ENCODE data around the gene HOXA3.

The HOXA3 gene

DNA sequence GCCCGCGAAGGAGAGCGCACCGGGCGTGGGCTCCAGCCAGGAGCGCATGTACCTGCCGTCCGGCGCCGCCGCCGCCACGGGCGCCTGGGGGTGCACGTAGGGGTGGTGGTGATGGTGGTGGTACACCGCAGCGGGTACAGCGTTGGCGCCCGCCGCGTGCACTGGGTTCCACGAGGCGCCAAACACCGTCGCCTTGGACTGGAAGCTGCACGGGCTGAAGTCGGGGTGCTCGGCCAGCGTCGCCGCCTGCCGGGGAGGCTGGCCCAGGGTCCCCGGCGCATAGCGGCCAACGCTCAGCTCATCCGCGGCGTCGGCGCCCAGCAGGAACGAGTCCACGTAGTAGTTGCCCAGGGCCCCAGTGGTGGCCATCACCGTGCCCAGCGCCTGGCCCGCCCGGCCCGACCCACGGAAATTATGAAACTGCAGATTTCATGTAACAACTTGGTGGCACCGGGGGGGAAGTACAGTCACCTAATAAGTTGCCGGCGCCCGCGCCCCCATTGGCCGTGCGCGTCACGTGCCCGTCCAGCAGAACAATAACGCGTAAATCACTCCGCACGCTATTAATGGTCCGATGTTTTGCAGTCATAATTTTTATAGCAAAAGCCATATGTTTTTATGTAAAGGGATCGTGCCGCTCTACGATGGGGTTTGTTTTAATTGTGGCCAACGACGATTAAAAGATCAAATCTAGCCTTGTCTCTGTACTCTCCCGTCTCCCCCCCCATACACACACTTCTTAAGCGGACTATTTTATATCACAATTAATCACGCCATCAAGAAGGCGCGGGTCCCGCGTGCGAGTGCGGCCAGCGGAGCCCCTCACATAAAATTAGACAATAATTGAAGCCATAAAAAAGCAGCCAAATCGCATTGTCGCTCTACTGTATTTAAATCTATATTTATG lies 13.0 kb upstream of the HOXA3 start, which contains the start of gene HOXA9:
TSS of gene HOXA9 (minus strand) at position 449 of the 907 bp plus-strand sequence. CDS start at position 369, 80 bp downstream.
- DNase-seq = no peak

DNA sequence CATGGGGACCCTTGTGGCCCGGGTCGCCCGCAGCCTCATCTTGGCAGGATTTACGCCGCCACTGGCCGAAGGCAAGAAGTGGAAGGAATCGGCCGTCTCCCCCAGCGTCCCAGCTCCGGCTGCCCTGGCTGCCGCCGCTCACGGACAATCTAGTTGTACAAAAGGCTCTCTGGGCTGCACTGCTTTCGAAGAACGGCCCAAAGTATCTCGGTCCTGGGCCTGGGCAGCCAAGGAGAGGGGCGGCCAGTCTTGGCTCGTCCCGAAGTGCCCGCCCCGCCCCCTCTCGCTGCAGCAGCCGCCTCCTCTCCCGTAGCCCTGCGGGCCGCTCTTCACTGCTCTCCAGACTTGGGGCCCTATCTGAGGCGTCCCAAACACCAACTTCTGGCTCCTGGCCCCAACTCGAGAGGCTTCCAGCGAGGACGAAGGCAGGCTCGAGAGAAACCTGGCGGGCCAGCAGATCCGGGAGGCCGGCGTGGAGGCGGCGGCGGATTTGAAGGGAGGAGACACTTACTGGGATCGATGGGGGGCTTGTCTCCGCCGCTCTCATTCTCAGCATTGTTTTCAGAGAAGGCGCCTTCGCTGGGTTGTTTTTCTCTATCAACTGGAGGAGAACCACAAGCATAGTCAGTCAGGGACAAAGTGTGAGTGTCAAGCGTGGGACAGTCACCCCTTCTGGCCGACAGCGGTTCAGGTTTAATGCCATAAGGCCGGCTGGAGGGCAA lies 12.1 kb upstream of the HOXA3 start:
- no peak for DNase-seq

DNA sequence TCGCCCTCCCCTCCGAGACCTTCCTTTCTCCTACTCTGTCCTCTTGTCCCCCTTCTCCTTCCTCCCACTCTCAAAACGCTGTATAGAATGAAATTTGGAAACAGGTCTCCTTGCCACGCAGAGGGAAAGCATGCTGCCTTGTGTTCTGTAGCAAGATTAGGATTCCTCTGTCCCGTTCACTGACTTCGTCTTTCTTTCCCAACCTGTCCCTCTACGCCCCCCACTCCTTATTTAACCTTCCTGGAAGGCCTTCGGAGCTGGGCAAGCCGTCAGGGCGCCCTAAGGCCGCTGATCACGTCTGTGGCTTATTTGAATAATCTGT lies 11.6 kb upstream of the HOXA3 start:
- no peak for DNase-seq

DNA sequence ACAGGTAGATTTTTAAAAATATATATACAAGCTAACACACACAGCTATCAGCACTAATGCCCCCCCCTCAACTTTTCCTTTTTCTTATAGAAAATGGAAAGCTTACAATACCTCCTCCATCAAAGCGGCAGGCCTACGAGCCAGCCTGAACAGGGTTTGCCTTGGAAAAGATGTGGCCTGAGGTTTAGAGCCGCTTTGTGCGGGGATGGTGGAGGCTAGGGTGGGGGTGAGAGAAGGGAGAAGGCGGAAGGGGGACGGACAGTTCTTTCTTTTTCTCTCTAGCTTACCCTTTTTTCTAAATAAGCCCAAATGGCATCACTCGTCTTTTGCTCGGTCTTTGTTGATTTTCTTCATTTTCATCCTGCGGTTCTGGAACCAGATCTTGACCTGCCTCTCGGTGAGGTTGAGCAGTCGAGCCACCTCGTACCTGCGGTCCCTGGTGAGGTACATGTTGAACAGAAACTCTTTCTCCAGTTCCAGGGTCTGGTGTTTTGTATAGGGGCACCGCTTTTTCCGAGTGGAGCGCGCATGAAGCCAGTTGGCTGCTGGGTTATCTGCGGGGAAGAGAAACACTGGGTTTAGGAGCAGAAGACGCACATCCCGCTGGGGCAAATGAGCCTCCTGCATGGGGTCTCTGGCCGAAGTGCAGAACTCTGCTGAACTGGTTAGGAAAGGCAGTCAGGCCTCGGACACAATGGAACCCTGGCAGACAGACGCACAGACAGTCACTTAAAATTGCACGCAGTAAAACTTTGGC lies 11.1 kb upstream of the HOXA3 start:
- no peak for DNase-seq

DNA sequence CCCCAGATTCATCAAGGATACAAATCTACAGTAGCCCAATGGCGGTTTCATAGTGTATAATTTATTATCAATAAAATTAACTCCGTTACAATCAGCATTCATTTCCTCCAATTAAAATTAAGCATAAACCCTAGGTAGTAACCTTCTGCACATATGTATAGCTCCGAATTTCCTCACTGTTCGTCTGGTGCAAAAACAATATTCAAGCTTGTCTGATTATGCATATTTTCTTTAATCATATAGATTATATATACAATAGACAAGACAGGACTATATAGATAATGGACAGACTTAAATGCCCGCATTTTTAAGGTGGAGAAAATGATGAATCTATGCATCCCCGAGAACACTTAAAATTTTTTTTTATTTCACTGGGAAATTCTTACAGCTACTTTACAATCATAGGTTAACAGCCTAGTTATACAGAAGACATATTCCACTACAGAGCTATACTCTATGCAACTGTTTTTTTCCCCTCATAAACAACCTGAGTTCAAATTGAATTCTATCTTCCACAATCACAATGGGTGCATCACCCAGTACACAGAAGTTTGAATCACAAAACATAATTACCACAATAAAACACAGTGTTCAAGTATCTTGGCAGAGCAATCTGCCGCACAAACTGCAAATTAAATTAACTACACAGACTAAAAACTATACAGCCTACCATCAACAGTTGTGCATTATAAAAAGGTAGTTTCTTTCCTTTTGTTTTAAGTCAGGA lies 10.3 kb upstream of the HOXA3 start:
- DNase-seq = no peak

DNA sequence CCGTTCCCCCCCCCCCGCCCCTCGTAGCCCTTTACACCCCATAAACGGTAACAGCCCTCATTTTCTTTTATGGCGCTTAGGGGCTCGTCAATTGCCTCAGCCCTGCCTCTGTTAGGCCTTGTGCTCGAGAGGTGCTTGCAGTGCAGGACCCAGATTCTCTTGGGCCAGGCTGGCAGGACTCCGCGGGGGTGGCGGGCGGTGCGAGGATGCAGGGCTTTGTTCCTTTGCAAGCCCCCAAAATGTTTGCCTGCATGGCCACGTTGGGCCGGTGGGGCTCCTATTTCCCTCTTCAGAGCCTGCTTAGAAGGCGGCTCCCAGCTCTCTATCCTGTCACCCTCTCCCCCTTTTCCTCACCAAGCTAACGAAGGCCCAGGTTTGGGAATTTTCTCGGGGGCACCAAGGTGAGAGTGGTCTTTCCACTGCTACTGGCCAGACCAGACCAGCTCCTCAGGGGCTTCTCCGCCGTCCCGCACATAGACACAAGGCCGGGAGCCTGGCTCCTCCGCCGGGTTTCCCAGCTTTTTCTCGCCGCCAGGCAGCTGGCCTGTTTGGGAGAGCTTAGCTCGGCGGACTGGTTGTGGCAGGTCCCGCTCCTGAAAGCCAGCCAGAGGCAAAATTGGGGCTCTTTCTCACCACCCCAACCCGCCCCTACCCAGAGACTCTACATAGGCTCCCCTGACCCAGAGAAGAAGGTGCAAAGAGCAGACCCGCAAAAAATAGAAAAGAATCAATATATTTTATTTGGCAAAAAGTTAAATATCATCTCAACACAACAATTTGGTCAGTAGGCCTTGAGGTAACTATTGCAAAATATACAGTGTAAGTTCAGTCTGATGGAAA lies 9.6 kb upstream of the HOXA3 start:
- DNase-seq = no peak

DNA sequence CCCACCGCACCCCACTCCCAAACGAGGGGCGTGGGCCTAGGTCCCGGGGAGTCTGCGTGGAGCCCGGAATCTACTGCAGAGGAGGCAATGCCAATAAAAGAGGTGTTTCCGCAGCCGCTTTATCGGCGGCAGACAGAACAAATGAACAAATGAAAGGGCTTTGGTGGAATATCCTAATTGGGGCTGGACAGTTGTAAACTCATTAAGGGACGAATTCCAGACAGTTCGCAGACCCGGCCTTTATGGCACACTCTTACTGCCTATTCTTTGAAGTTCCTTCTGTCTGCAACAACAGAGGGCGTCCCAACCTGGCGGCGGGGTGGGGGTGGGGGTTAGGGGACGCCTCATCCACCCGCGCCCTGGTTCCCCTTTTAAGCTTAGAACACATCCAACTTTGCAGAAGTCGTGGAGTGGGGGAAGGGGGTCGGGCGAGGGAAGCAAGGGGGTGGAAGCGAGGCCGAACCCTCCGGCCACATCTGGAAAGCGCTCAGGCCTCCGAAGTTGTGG lies 8.9 kb upstream of the HOXA3 start:
- DNase-seq = no peak

DNA sequence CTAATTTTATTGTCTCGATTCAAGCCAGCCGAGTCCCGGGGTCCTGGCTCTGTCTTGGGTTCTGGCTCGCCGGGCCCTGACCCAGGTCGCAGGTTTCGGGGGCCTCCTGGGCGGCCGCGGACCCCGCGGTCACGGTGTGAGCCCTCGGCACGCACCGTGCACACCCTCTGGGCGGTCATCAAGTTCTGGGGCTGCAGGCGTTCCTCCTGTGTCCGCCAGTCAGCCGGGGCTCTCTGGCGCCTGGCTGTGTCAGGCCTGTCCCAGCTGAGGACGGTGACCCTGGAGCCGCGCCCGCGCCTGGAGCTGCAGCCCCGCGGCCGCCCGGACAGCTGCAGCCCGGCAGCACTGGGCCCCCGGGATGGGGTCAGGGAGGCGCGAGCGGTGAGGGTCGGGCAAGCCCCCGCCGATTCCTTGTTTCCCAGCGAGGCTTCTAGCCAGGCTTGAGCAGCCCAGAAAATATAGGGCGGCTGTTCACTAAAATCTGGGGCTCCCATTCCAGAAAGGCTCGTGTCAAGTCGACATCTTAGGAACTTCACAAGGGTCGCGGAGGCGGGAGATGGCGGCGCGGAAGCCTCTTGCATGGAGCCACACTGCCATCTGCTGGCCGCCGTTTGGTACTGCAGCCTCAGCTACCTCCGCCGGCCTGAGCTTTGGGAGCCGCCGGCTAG lies 8.3 kb upstream of the HOXA3 start:
- DNase-seq = peak; percentile 85 to 88

DNA sequence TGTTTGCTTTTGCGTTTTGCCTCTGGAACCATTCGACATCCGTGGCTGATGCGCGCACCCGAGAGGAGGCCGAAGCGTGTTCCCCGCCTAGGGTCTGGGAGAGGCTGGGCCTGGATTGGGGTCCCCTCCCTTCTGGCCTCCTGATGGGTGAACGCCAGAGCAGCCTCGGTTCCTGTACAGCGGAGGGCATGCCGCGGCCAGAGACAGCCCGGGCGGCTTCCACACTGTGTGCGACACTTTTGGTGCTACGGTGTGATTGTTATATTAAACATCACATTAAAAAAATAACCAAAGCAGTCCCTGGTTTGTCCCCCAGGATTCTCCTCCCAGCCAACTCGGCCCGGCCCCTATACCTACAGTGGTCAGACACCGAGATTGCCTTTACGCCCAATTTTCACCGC lies 7.8 kb upstream of the HOXA3 start:
- DNase-seq = no peak

DNA sequence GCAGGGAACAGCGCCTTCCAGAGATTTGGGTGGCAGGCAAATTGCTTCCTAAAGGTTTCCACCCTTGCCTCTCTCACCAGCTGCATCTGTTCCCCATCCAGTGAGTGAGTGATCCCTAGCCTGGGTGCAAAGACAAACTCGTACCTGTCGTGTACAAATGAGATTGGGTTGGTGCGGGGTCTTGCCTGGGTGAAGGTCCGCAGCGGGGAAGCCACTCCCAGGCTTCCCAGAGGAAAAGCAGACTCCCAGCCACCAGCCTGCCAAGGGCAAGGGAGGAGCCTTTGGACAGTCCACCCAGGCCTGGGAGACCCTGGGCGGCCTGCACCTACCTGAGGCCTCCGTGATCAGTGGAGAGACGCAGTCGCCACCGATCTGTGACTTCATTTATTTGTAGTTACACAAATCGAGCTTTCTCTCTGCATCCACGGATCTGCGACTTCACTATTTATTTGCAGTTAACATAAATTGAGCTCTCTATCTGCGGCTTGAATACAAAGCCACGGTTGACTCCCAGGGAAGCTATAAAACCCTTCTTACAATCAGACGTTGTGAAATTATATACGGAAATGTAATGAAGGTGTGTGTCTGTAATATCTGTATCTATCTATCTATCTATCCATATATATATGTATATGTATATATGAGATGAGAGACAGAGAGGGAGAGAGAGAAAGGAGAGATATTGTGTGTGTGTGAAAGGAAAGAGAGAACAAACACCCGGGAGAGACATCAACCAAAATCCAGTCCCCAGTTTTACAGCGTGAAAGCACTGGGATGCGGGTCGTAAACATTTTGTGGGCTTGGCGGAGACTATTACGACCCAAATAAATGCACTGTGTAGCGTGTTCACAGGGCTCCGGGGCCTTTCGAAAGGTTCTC lies 7.1 kb upstream of the HOXA3 start:
- DNase-seq = no peak

DNA sequence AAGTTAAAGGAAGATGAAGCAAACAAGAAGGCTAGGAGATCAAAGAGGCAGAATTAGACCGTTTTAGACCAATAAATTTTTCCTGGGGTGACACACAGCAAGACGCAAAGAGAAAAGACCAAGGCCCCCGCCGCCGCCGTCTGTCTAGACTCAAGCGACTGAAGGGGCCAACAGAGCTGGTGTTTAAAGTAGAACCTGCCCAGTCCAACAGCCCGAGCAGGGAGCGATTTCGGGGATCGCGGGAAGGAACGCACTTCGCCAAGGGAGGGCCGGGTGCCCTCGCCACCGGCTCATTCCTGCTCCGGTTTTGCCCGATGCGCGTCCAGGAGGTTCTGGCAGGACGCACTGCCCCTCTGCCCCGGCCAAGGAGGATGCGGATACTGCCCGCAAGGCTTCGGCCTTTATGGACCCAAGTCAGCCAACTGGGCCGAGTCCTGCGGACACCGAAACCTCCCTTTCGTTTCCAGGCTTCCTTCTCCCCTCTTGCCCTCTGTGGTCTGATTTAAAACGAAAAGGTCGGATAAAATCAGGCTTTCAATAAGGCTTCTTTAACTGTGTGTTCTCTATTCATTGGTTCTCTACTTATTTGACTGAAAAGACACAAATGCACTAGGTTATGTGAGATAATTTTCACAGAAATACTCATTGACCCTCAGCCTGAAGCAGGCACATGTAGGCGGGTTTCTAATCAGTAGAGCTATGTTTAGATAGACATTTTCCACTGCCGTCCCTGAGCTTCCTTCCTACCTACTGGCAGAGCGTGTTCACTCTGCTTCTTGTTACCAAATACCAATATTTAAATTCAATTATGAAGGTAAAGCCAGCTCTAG lies 6.3 kb upstream of the HOXA3 start:
- DNase-seq = no peak

DNA sequence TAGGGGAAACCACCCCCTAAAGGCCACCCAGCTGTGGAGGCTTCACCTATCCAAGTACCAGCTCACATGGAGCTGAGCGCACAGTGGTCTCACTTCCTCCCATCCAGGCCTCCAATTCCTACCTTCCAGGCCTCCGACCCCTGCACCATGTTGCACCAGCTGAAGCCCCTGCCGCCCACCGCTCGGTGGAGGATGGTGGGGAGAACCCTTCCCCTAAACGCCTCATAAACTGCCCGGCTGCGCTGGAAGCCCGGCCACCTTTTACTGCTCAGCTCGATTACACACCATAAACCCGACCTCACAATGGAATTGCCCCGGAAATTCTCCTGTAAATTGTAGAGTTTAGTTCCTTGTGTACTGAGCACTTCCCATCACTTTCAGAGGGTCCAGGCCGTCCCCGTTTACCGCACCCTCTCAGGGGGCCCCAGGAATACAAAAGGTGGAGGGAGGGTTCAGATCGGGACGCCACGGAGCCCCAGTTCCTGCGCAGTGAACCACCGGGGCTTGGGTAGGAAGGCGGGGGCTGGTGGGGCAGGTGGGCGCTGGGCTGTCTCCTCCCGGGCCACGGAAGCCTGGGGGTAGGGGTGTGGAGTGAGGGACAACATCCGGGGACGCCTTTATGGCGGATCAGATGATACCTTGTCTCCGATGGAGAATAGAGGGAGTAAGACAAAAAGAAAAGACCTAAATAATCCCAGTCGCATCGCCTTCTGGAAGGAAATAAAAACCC lies 5.5 kb upstream of the HOXA3 start:
- DNase-seq = no peak

DNA sequence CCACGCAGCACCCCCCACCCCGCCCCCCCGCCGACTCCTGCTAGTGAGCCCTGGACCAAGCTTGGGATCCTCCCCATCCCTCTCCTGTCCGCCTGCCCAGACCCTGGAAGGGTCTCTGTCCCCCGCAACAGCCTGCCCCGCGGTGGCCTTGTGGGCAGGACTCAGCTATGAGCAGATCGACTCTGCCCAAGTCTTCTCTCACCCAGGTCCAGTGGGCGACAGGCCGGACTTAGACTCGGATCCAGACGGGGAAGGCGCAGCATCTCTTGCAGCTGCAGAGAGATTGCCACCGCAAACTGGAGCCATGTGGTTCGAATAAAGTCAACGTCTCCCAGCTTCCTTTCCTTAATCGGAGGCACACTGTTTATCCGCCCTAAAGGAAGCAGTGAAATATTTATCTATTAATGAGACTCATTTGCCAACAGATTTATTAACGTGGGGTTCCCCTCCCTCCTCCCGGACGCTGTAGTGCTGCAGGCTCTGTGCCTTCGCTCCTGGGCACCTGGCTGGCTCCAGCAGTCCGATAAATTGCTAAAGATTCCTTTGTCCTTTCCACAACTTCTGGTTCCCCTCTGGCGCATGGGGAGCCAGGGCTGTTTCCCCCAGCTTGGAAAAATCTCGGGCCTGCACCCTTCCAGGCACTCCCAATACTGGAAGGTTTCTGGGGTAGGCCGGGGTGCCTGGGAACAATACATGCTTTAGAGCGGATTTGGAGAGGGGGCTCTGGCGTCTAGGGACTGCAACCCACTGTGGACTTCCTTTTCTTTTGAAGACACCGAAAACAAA lies 4.7 kb upstream of the HOXA3 start:
- DNase-seq = no peak

DNA sequence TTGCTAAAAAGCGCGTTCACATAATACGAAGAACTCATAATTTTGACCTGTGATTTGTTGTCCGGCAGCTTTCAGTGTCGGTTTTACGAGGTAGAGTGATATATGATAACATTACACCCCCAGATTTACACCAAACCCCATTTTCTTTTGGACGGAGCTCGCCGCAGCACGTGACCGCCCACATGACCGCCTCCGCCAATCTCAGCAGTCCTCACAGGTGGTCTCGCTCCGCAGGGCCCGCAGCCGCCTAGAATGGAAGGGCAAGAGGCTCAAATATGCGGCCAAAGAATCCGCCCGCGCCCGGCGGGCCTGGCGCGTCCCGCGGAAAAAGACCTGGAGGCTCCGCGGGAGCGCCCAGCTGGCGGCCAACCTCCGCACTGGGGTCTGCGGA lies 4.1 kb upstream of the HOXA3 start, which contains the start of gene HOXA7:
TSS of gene HOXA7 (minus strand) at position 168 of the 391 bp plus-strand sequence. CDS start at position 38, 130 bp downstream.
- no peak for DNase-seq

DNA sequence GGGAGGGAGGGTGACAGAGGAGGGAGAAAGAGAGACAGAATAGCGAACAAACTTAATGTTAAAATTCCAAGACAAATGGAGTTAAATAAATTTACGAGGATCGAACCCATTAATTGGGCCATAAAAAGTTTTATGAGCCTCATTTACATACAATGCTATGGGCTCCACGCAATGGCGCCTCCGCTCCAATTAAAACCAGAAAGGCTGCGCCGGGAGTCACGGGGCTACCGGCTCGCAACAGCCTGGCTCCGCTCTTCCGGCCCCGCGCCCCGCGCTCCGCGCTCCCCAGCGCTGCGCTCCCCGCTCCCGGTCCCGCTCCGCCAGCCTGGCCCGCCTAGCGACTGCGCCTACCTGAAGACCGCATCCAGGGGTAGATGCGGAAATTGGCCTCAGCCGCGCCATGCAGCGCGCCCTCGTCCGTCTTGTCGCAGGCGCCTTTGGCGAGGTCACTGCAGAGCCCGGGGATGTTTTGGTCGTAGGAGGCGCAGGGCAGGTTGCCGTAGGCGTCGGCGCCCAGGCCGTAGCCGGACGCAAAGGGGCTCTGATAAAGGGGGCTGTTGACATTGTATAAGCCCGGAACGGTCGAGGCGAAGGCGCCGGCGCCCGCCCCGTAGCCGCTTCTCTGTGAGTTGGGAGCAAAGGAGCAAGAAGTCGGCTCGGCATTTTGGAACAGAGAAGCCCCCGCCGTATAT lies 3.6 kb upstream of the HOXA3 start:
- no peak for DNase-seq

DNA sequence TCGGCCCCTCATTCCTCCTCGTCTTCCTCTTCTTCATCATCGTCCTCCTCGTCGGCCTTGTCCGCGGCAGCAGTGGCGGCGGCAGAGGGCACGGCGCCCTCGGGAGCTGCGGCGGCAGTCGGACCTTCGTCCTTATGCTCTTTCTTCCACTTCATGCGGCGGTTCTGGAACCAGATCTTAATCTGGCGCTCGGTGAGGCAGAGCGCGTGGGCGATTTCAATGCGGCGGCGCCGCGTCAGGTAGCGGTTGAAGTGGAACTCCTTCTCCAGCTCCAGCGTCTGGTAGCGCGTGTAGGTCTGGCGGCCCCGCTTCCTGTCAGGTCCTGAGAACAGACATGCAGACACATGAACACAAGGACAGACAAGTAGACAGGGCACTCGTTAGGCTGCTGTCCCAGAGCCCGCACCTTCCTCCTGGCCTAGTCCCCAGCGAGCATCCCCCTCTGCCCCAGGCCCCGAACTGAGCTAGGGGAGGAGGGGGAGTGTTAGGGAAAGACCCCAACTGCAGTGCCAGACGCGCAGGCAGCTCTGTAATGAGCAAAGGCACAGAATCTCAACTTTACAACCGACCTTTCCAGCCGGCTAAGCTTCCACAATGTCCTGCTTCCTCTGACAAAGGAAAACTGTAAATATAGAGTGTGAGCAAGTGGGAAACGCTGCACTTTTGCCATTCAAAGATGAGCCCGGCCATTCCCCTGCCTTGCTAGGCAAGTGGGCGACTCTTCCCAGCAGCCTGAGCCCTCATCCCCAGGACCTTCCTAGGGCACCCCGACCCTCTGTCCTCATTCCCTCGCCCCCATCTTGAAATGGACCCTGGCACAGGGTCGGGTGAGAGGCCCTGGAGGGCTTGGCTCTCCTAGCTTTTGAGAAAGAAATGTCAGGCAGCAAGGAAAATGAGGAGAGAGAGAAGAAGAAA lies 2.8 kb upstream of the HOXA3 start:
- DNase-seq = peak; percentile 57 to 67

Data from activated CD4-positive, alpha-beta T cell treated with anti-CD3 and anti-CD28 coated beads for 4 hours (primary cell).